ENCODE data around the gene SRD5A1. TPM values are rescaled to one million over a fixed set of nuclear protein-coding genes. Genes with fewer than 3 reads are reported as not detected.
"Not testable (repeated sequence)": the region's sequence is repeated elsewhere in the genome, so short reads cannot be mapped to it uniquely, and the experiment has no call there.

The SRD5A1 gene
- total RNA-seq, 1 experiment from 2014 or later: 24.7 TPM

DNA sequence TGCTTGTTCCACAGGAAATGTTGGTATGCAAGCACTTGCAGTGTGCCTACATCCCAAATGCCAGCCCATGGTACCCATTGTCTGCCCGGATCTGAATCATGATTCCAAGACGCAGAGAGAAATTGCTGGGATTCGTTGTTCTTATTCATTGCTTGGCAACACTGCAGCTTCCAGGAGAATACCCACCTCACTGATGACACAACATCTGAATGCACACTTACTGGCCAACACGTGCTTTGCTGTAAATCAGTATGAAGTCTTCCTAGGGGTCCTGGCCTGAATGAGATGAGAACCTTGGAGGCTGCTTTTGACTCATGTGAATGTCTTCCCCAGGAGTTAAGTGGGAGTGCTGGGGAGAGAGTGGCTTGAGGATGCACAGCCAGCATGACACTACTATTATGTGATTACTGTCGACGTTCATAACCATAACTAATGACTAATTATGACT is 11.6 kb downstream of the SRD5A1 start:
- Histone ChIP-seq H3K9me2 (ENCODE audit: insufficient read depth) (no peaks in the 10 kb centered on the region), H2AFZ (ENCODE audit: low read depth, low read length, poor library complexity, severe bottlenecking) (no peak overlapping the region), H3K79me2 (ENCODE audit: insufficient read depth, low read length) (peaks cover 34% of the 10 kb centered on the region), H3K4me3 (replicated peaks in 1 of 2; ENCODE audit: low read depth in 1 of 2, low read length in 2 of 2) (no peak overlapping the region), H3K4me2 (ENCODE audit: low read length) (no peak overlapping the region), H3K4me1 (ENCODE audit: control insufficient read depth in 1 of 2, insufficient read depth in 2 of 2, low read length in 2 of 2) (no peaks in the 10 kb centered on the region), H4K20me1 (ENCODE audit: insufficient read depth) (no peaks in the 10 kb centered on the region), H3K9me3 (ENCODE audit: control insufficient read depth in 1 of 2, insufficient read depth in 1 of 2, low read depth in 1 of 2, low read length in 2 of 2) (no peaks in the 10 kb centered on the region), H3K27ac (ENCODE audit: low read depth, low read length) (no peak overlapping the region), H3K36me3 (ENCODE audit: control insufficient read depth in 1 of 2, insufficient read depth in 2 of 2, low read length in 2 of 2) (no peaks in the 10 kb centered on the region), H3K27me3 (ENCODE audit: insufficient read depth, low read length) (no peaks in the 10 kb centered on the region), H3K9ac (ENCODE audit: low read length) (no peak overlapping the region)
- ATAC-seq (no peak), DNase-seq (ENCODE audit: low read depth, low spot score) (no peak)
- RAD21 ChIA-PET (ENCODE audit: low non-redundant PET in 1 of 2, low total read pairs in 2 of 2, uncharacterized antibody in 2 of 2, unreplicated experiment in 2 of 2): no interaction called here
- TF ChIP-seq TCF7L2 (IDR thresholded peaks at IDR 0.05; ENCODE audit: borderline replicate concordance, extremely low read depth, insufficient read depth, insufficient read length) (no peak), SIN3A (IDR thresholded peaks at IDR 0.05; ENCODE audit: low read depth) (no peak), ELF1 (IDR thresholded peaks at IDR 0.05; ENCODE audit: borderline replicate concordance, low read depth) (no peak), SP1 (IDR thresholded peaks at IDR 0.05; ENCODE audit: low read depth) (no peak), ZFX (IDR thresholded peaks at IDR 0.05) (no peak), SRF (IDR thresholded peaks at IDR 0.05; ENCODE audit: low read depth) (no peak)
- TF ChIP-seq, protein P1, sequence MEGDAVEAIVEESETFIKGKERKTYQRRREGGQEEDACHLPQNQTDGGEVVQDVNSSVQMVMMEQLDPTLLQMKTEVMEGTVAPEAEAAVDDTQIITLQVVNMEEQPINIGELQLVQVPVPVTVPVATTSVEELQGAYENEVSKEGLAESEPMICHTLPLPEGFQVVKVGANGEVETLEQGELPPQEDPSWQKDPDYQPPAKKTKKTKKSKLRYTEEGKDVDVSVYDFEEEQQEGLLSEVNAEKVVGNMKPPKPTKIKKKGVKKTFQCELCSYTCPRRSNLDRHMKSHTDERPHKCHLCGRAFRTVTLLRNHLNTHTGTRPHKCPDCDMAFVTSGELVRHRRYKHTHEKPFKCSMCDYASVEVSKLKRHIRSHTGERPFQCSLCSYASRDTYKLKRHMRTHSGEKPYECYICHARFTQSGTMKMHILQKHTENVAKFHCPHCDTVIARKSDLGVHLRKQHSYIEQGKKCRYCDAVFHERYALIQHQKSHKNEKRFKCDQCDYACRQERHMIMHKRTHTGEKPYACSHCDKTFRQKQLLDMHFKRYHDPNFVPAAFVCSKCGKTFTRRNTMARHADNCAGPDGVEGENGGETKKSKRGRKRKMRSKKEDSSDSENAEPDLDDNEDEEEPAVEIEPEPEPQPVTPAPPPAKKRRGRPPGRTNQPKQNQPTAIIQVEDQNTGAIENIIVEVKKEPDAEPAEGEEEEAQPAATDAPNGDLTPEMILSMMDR (IDR thresholded peaks at IDR 0.05 in 2 of 3, conservative IDR thresholded peaks at IDR 0.05 in 1 of 3; ENCODE audit: borderline replicate concordance in 1 of 3, insufficient read depth in 1 of 3, low read depth in 2 of 3, low read length in 2 of 3): no peak
- TF ChIP-seq, protein P2, sequence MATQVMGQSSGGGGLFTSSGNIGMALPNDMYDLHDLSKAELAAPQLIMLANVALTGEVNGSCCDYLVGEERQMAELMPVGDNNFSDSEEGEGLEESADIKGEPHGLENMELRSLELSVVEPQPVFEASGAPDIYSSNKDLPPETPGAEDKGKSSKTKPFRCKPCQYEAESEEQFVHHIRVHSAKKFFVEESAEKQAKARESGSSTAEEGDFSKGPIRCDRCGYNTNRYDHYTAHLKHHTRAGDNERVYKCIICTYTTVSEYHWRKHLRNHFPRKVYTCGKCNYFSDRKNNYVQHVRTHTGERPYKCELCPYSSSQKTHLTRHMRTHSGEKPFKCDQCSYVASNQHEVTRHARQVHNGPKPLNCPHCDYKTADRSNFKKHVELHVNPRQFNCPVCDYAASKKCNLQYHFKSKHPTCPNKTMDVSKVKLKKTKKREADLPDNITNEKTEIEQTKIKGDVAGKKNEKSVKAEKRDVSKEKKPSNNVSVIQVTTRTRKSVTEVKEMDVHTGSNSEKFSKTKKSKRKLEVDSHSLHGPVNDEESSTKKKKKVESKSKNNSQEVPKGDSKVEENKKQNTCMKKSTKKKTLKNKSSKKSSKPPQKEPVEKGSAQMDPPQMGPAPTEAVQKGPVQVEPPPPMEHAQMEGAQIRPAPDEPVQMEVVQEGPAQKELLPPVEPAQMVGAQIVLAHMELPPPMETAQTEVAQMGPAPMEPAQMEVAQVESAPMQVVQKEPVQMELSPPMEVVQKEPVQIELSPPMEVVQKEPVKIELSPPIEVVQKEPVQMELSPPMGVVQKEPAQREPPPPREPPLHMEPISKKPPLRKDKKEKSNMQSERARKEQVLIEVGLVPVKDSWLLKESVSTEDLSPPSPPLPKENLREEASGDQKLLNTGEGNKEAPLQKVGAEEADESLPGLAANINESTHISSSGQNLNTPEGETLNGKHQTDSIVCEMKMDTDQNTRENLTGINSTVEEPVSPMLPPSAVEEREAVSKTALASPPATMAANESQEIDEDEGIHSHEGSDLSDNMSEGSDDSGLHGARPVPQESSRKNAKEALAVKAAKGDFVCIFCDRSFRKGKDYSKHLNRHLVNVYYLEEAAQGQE (IDR thresholded peaks at IDR 0.05; ENCODE audit: low read depth): no peak
- no TSS peak for BruUV-seq (replicated peaks)
- POLR2A ChIA-PET: no interaction called here
- CTCF ChIA-PET: no interaction called here
- intact Hi-C loops (cut with micrococcal nuclease): no loop called here

DNA sequence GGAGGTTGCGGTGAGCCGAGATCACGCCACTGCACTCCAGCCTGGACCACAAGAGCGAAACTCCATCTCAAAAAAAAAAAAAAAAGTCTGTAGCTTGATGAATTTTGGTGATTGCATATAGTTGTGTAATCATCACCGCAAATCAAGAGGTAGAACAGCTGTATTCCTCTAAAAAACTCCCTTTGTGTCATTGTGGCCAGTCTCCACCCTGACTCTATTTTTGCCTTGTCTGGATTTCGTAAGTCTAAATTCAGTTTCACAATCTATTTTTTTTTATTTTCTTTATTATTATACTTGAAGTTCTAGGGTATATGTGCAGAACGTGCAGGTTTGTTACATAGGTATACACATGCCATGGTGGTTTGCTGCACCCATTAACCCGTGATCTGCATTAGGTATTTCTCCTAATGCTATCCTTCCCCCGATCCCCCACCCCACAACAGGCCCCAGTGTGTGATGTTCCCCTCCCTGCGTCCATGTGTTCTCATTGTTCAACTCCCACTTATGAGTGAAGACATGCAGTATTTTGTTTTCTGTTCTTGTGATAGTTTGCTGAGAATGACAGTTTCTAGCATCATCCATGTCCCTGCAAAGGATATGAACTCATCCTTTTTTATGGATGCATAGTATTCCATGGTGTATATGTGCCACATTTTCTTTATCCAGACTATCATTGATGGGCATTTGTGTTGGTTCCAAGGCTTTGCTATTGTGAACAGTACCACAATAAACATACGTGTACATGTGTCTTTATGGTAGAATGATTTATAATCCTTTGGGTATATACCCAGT is 12.5 kb downstream of the SRD5A1 start:
- H3K9ac ChIP-seq (ENCODE audit: low read length); H3K27ac ChIP-seq (ENCODE audit: low read depth, low read length); ATAC-seq; POLR2A ChIA-PET; H3K36me3 ChIP-seq (ENCODE audit: control insufficient read depth in 1 of 2, insufficient read depth in 2 of 2, low read length in 2 of 2); H2AFZ ChIP-seq (ENCODE audit: low read depth, low read length, poor library complexity, severe bottlenecking); H3K4me2 ChIP-seq (ENCODE audit: low read length); H3K4me1 ChIP-seq (ENCODE audit: control insufficient read depth in 1 of 2, insufficient read depth in 2 of 2, low read length in 2 of 2); CTCF ChIA-PET; BruUV-seq (replicated peaks); H3K27me3 ChIP-seq (ENCODE audit: insufficient read depth, low read length); RAD21 ChIA-PET (ENCODE audit: low non-redundant PET in 1 of 2, low total read pairs in 2 of 2, uncharacterized antibody in 2 of 2, unreplicated experiment in 2 of 2); H3K9me2 ChIP-seq (ENCODE audit: insufficient read depth); H4K20me1 ChIP-seq (ENCODE audit: insufficient read depth); intact Hi-C loops (cut with micrococcal nuclease); H3K9me3 ChIP-seq (ENCODE audit: control insufficient read depth in 1 of 2, insufficient read depth in 1 of 2, low read depth in 1 of 2, low read length in 2 of 2); H3K4me3 ChIP-seq (replicated peaks in 1 of 2; ENCODE audit: low read depth in 1 of 2, low read length in 2 of 2); DNase-seq (ENCODE audit: low read depth, low spot score): not testable (repeated sequence)
- H3K79me2 ChIP-seq (ENCODE audit: insufficient read depth, low read length): peaks cover 31% of the 10 kb centered on the region; the same call in 1 of the 2 replicates

All from HCT116 (cell line).